HG02885 (cell line): ENCODE measurements around the gene KIAA2012.

ENCODE experiments used
- ATAC-seq: cut with Tn5 transposase; IDR thresholded peaks from one replicate; pipeline ENCODE4 v1.9.1; 2021; ENCODE audit warnings: mild to moderate bottlenecking; ENCODE audit not compliant: unreplicated experiment, poor library complexity

KIAA2012 gene

GRCh38 chr2:202040079-202040844, 32.8 kb upstream of the KIAA2012 start:
- no peak for ATAC-seq

GRCh38 chr2:202042444-202042843, 30.6 kb upstream of the KIAA2012 start:
- ATAC-seq, result no peak

- ATAC-seq, result no peak
These were observed 29.6 kb upstream of the KIAA2012 start for GRCh38 chr2:202043475-202043874.

- ATAC-seq, result no peak
These were observed 28.3 kb upstream of the KIAA2012 start for GRCh38 chr2:202044777-202045176.

- no peak for ATAC-seq
These were observed 26.5 kb upstream of the KIAA2012 start for GRCh38 chr2:202046572-202046971.

- ATAC-seq, result no peak
These were observed 23.8 kb upstream of the KIAA2012 start for GRCh38 chr2:202049092-202049728.

- no peak for ATAC-seq
These were observed 23.2 kb upstream of the KIAA2012 start for GRCh38 chr2:202049840-202050239.

GRCh38 chr2:202050652-202051051, 22.4 kb upstream of the KIAA2012 start:
- no peak for ATAC-seq

- no peak for ATAC-seq
These were observed 21.4 kb upstream of the KIAA2012 start for GRCh38 chr2:202051499-202052161.

GRCh38 chr2:202052235-202052634, 20.8 kb upstream of the KIAA2012 start:
- no peak for ATAC-seq

- ATAC-seq, result no peak
These were observed 18.4 kb upstream of the KIAA2012 start for GRCh38 chr2:202054679-202055078.

GRCh38 chr2:202056611-202057010, 16.4 kb upstream of the KIAA2012 start:
- no peak for ATAC-seq

GRCh38 chr2:202060218-202060617, 12.8 kb upstream of the KIAA2012 start:
- no peak for ATAC-seq

GRCh38 chr2:202061695-202062094, 11.4 kb upstream of the KIAA2012 start:
- ATAC-seq, result no peak

GRCh38 chr2:202064171-202064880, 8.7 kb upstream of the KIAA2012 start:
- no peak for ATAC-seq

GRCh38 chr2:202064881-202065230, 8.2 kb upstream of the KIAA2012 start:
- ATAC-seq, result no peak

GRCh38 chr2:202065876-202066275, 7.2 kb upstream of the KIAA2012 start:
- no peak for ATAC-seq

- no peak for ATAC-seq
These were observed 6.2 kb upstream of the KIAA2012 start for GRCh38 chr2:202066875-202067274.

- ATAC-seq, result no peak
These were observed 5.5 kb upstream of the KIAA2012 start for GRCh38 chr2:202067589-202067988.

GRCh38 chr2:202069170-202070067, 3.6 kb upstream of the KIAA2012 start:
- ATAC-seq, result no peak
